Measurements from ENCODE around the gene FNDC3B.

DNA sequence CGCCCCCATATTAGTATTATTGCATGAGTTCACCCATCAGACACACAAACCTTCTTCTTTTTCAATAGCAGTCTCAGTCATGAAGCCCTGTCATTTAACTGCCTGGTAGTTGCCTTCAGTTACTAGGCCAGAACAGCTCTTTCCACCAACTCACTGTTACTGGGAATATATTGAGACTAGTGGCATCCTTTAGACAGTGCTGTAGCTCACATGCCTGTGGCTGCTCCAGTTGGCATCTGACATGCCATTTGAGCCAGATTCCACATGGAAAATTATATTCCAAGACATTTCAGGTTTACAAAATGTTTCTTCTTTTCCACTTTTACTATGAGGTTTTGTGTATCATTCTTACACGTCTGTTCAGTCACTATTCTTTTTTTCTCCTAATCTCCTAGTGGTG, 262.8 kb downstream of the FNDC3B start:
- TF ChIP-seq, protein P1, sequence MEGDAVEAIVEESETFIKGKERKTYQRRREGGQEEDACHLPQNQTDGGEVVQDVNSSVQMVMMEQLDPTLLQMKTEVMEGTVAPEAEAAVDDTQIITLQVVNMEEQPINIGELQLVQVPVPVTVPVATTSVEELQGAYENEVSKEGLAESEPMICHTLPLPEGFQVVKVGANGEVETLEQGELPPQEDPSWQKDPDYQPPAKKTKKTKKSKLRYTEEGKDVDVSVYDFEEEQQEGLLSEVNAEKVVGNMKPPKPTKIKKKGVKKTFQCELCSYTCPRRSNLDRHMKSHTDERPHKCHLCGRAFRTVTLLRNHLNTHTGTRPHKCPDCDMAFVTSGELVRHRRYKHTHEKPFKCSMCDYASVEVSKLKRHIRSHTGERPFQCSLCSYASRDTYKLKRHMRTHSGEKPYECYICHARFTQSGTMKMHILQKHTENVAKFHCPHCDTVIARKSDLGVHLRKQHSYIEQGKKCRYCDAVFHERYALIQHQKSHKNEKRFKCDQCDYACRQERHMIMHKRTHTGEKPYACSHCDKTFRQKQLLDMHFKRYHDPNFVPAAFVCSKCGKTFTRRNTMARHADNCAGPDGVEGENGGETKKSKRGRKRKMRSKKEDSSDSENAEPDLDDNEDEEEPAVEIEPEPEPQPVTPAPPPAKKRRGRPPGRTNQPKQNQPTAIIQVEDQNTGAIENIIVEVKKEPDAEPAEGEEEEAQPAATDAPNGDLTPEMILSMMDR (IDR thresholded peaks at IDR 0.05 in 8 of 11, conservative IDR thresholded peaks at IDR 0.05 in 3 of 11), result no peak
- no peak for TF ChIP-seq POLR2A (IDR thresholded peaks at IDR 0.05)
